AG20443 (cell line): ENCODE data around the gene DAZL.

Experiments
- DNase-seq: peaks from one replicate; pipeline ENCODE4 v3.0.0; 2012; ENCODE audit warnings: low spot score, mixed read lengths

Gene DAZL

DNA sequence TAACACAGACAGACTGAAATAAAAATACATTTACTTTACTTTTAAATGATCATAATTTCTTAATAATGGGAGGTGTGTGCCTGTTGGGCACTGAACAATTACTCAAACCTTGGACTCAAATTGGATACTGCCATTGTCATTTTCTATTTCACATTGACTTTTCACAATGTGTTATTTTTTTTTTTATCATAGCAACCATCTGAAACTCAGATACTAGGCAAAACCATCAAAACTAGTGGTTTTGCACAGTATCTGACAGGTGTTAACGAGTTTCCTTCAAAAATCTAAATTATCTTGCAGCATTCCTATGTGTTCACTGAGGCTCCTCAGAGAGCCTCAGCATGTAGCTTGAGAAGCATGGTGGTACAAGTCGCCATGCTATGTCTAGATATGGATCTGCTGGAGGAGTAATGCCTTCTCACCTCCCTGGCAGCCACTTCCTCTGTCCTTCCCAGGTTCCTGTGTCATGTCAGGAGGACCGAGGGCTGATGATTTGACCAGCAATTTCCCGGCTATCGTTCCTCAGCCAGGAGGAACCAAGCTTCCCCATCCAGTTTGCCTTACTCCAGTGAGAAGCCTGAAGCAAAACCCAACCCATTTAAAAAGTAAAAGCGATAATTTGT, 61.9 kb downstream of the DAZL start:
- DNase-seq: no peak

DNA sequence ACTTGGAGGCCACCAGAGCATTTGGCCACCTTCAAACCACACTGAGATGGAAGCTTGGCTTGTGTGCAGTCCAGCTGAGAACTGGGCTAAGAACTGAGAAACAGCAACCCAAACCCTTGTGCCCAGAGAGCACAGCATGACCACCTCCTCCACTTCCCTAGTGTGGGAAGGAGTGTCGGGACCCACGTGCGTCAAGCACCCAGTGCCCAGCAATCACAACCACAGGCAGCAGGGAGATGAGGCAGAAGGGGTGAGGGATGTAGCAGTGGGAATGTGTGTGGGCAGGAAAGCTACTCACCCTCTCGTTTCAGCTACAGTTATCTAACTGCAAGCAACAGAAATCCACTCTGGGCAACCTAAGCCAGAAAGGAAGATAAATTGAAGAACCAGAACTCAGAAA, 66.7 kb downstream of the DAZL start:
- no peak for DNase-seq

DNA sequence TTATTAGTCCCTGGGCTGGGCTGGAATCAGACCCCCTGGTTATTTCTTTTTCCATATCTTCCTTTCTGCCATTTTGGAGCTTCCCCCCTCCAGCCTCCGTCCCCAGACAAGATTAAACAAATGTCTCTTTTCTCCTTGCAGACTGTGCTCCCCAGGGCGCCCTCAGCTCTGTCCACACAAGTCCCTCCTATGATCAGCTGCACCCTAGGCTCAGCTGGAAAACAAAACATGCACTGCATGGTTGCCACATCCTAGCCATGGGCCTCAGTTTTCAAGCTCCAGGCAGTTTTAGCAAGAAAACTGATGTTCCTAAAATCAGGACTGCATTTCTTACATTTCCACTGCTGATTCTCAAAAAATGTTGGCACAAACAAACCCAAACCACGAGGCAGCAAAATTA, 68.2 kb downstream of the DAZL start:
- DNase-seq: no peak
